GM12891 (cell line): ENCODE data around the gene SLC22A23.

Experiments used
- DNase-seq: peaks from one replicate; pipeline ENCODE4 v3.0.0; 2011; ENCODE audit warnings: low spot score; ENCODE audit not compliant: insufficient read length
- FAIRE-seq: peaks from 2 replicates; lab custom pipeline; 2011; peaks lifted over from hg19 to GRCh38; lab: Jason Lieb, UNC
- PAX5 ChIP-seq: IDR thresholded peaks from 2 replicates; pipeline ENCODE4 v1.6.1; 2011; ENCODE audit warnings: low read length, moderate library complexity, mild to moderate bottlenecking; ENCODE audit not compliant: insufficient read depth, severe bottlenecking
- POLR2A ChIP-seq: IDR thresholded peaks from 2 replicates; pipeline ENCODE4 v1.6.1; 2011; ENCODE audit warnings: low read depth, low read length, control low read depth
- POLR2AphosphoS5 ChIP-seq: IDR thresholded peaks from 2 replicates; pipeline ENCODE4 v1.6.1; 2011; ENCODE audit warnings: low read depth, low read length, control low read depth
- POU2F2 ChIP-seq: IDR thresholded peaks from 2 replicates; pipeline ENCODE4 v1.6.1; 2011; ENCODE audit warnings: low read depth, mild to moderate bottlenecking, control low read depth, low read length, moderate library complexity
- SPI1 ChIP-seq: IDR thresholded peaks from 2 replicates; pipeline ENCODE4 v1.6.1; 2011; ENCODE audit warnings: low read depth, low read length, control low read depth
- TAF1 ChIP-seq: IDR thresholded peaks from 2 replicates; pipeline ENCODE4 v1.6.1; 2011; ENCODE audit warnings: low read depth, low read length, control low read depth

The SLC22A23 gene

DNA sequence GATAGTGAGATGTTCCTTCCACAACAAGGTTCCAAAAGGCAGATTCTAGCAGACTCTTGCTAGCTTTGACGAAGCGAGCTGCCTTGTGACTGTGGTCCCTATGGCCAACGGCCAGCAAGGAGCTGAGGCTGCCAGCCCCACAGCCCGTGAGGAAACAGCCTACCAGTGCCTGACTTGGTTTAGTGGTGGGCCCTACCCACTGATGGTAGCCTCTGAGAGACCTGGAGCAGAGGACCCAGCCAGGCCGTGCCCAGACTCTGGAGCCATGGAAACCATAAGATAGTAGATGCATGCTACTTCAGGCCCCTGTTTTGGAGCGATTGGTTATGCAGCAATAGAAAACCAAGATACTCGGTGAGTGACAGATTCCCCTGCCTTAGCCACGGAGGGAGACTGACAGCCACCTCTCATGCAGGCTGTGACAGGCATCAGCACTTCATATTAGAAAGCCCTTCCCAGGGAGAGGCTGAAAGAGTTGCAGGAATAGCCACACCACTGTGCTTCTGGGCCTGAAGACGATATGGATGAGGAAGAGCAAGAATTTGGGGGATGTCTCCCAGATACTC is 178.9 kb downstream of the SLC22A23 start:
- no peak for TF ChIP-seq POU2F2
- no peak for TF ChIP-seq PAX5
- no peak for TF ChIP-seq POLR2AphosphoS5
- no peak for TF ChIP-seq SPI1
- DNase-seq (no peak), FAIRE-seq (no peak)

DNA sequence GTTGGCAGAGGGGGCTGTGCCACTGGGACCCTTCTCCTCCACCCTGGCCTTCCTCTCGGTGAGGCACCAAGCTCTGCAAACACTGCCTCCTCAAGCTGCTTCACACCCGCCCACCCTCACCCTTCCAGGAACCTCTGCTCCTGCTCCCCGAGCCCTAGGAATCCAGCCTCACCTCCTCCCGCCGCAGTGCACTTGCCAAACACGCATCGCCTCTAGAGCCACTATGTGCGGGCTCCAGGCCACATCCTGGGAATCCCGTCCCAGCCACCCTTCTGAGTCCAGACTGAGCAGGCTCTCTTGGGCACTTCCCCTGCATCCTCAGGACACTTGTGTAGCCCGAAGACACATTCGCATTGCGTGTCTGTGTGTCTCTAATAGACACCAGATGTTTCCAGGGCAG is 179.6 kb downstream of the SLC22A23 start:
- no peak for TF ChIP-seq POLR2A
- no peak for TF ChIP-seq POU2F2
- TF ChIP-seq SPI1, result no peak
- no peak for TF ChIP-seq PAX5
- TF ChIP-seq TAF1, result no peak
- no peak for TF ChIP-seq POLR2AphosphoS5
- no peak for FAIRE-seq
- DNase-seq, result no peak

DNA sequence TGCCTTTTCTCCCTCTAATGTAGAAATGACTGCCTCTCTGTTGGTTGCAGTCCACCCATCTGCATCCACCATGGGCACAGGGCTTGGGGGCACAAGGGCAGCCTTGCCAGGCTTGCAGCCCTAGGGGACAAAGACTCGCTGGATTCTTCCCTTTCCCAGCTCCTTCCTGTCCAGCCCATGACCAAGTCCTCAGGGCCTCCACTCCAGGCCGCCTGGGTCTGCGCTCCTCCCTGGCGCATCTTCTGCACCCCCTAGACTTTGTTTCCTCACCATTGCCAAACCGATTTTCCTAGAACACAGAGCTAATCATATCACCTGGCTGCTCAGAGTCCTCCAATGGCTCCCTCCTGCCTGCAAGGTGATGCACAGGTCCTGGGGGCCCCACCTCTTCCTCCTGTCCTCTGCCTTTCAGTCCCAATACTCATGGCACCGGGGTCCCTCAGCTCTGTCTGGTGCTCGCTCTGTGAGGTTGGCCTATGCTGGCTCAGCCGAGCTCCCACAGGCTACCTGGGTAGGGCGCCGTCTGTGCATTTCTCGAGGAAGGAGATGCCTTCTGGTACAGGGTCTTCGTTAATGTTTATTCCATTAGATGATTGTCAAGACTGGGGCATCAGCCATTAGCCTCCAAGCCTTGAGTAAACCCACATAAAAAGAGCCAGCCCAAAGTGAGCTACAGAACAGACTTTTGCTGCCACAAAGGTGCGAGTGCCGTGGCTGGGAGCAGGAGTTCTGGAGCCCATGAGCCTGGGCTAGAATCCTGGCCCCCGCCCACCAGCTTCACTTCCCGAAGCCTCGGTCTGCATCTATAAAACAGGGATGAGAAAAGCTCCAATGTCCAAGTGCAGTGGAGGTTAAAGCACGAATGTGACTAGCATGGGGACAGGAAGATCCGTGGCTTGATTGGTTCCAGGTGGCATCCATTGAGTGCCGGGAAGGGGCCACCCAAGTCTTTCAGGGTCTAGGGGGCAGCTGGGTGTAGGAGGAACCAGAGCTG is 180.4 kb downstream of the SLC22A23 start:
- no peak for TF ChIP-seq SPI1
- DNase-seq (no peak), FAIRE-seq (no peak)

DNA sequence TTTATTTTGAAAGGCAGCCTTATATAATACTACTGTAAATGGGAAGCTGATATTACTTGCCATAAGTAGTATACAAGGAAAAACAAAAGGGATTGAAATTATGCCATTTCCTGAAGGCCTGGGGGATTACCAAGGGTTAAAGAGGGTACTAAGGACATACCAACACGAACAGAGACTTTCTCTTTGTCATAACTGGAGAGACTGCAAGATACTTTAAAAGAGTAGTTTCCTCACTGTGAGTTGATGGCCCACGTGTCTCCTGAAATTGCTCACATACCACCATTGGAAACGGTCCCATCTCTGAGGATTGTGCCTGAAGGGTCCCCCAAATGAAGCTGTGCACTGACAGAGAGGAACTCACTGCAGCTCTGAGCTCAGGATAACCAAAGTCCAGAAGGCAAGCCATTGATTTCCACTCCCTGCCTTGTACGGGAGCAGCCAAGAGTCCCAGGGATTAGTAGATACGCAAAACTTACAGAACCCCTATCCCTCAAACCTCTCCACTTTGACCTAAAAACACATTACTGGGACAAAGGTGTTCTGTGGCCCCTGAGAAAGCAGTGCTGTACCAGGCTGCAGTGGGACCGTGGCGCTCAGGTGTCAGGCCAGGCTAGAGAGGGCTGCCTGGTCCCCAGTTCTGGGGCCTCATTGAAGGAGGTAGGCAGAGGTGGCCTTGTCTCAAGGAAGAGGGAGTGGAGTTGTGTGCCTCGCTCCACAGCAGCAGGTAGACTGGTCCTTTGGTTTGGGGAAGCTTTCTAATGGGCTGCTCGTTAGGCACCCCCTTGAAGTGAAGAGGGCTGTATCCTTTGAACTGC is 182.9 kb downstream of the SLC22A23 start:
- TF ChIP-seq POLR2AphosphoS5 (no peak), POU2F2 (no peak), SPI1 (no peak), PAX5 (no peak), POLR2A (no peak), TAF1 (no peak)
- FAIRE-seq (no peak), DNase-seq (no peak)

DNA sequence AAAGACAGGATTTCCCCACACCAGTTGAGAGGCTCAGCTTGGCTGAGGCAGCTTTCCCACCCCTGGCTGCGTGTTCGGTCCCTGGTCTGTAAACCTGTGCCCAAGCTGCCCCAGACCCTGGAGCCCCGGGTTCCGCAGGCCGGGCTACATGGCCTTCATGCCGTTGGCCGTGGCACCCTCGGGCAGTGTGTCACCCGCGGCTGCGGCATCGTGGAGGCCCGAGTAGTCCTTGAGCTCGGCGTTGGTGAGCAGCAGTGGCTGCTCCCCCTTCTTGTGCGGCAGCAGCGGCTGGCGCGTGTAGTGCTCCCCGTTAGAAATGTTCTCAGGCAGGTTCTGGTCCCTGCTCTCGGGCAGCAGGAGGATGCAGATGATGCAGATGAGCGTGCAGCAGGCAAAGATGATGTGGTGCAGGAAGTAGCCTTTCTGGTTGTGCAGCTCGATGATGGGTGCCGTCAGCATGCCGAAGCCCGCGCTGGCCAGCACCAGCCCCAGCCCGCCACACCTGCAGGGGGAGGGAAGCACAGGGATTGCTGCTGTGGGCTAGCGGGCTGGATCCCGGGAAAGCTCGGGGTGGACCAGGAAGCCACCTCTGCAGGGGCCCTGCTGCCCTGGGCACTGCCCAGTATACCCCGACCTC is 183.8 kb downstream of the SLC22A23 start:
- no peak for TF ChIP-seq SPI1
- TF ChIP-seq PAX5, result no peak
- TF ChIP-seq POU2F2, result no peak
- TF ChIP-seq POLR2A, result no peak
- no peak for DNase-seq
- FAIRE-seq, result no peak

DNA sequence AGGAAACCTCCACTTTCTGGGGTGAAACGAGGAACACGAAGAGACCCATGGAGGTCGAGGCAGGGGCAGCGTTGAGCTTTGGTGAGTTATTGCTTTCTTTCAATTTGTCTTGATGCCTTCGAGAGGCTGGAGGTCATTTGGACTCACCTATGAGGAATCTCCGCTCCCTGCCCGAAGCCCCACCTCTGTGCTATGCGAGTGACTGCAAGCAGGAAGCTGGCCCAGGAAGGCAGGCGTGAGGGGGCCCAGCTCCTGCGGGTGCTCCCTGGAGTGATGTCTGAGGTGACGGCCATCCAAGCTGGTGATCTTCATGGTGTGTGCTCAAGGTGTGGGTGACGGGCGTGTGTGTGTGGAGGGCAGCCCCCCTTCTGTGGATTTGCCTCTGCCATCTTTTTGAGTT is 185.1 kb downstream of the SLC22A23 start:
- TF ChIP-seq POU2F2, result no peak
- no peak for TF ChIP-seq TAF1
- TF ChIP-seq POLR2AphosphoS5, result no peak
- TF ChIP-seq SPI1, result no peak
- TF ChIP-seq POLR2A, result no peak
- no peak for TF ChIP-seq PAX5
- FAIRE-seq, result no peak
- no peak for DNase-seq

DNA sequence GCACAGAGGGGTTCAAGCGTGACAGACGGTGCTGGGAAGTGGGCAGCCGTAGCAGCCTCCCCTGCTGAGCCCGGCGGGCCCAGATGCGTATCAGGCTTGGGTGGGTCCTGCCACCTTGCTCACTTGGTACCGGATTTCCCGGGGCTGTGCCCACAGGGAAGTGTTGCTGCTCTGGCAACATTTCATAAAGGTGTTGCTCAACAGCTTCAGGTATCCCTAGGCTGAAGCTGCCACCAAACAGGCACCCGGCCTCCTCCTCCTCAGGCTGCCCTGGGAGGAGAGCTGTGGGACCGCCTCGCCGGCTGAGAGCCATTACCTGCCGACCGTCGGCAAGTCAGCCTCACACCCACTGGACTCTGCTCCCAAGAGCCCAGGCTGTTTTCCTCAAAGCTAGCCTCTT is 186.6 kb downstream of the SLC22A23 start:
- FAIRE-seq (no peak), DNase-seq (no peak)
- TF ChIP-seq POLR2AphosphoS5 (no peak), POU2F2 (no peak), POLR2A (no peak), PAX5 (no peak), TAF1 (no peak), SPI1 (no peak)

DNA sequence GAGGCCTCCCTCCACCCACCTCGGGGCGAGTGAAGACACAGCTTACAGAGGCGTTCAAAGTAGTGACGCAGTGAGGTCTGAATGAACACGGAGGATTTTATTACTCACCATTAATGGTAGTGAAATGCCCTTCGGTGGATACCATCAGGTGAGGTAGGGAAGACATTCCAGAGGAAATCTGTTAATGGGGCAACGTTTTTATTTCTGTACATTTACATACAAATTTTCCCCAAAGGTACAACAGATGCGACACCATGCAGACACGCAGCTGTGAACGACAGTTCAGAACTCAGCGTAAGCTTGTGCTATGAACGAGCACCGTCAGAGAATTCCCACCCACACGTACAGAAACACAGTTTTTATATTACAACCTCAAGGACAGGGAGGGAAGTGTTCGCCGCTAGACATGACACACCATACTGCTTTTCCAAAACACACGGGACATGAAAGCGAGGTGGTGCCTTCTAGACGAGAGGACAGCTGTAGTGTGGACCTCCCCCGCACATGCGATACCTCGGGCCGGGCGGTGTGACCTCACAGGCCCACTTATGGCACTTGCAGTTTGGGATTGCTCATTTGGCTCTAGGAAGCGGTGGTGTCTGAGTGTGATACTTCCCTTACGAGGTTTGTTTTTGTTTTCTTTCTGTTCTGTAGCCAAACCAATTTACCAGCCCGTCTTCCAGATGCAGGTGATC is 187.4 kb downstream of the SLC22A23 start:
- FAIRE-seq (no peak), DNase-seq (no peak)
- no peak for TF ChIP-seq POLR2A
- no peak for TF ChIP-seq TAF1
- no peak for TF ChIP-seq POU2F2
- no peak for TF ChIP-seq POLR2AphosphoS5
- no peak for TF ChIP-seq SPI1
- no peak for TF ChIP-seq PAX5

DNA sequence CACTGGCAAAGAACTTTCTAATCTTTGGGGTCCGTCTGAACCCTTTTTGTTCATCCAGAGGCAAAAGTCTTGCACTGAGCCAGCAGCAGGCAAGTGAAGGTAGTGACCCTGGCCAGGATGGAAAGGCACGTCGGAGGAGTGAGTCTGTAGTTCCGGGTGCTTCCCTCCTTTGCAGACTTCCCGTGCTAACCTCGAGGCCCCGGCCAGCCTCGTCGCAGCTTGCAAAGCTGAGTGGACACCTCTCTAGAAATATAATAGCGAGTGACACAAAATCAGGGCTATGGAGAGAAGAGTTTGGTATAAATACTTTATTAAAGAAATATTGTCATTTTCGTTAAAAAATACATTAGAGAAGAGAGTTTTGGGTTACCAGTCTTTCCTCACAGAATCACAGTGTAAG is 188.2 kb downstream of the SLC22A23 start:
- FAIRE-seq, result no peak

More for the DNA sequence above, 188.2 kb downstream of the SLC22A23 start:
- no peak for TF ChIP-seq POLR2A
- TF ChIP-seq PAX5, result no peak
- TF ChIP-seq SPI1, result no peak
- no peak for TF ChIP-seq POU2F2
- no peak for TF ChIP-seq POLR2AphosphoS5
- TF ChIP-seq TAF1, result no peak
- no peak for DNase-seq
